Brain pericyte (primary cell): ENCODE data around the gene ROR2.
"Not testable (repeated sequence)": the region's sequence is repeated elsewhere in the genome, so short reads cannot be mapped to it uniquely, and the experiment has no call there.

ENCODE experiments used
- DNase-seq: peaks from one replicate; pipeline ENCODE4 v3.0.0-alpha.2; 2012; ENCODE audit warnings: low read depth, low spot score

Gene ROR2

DNA sequence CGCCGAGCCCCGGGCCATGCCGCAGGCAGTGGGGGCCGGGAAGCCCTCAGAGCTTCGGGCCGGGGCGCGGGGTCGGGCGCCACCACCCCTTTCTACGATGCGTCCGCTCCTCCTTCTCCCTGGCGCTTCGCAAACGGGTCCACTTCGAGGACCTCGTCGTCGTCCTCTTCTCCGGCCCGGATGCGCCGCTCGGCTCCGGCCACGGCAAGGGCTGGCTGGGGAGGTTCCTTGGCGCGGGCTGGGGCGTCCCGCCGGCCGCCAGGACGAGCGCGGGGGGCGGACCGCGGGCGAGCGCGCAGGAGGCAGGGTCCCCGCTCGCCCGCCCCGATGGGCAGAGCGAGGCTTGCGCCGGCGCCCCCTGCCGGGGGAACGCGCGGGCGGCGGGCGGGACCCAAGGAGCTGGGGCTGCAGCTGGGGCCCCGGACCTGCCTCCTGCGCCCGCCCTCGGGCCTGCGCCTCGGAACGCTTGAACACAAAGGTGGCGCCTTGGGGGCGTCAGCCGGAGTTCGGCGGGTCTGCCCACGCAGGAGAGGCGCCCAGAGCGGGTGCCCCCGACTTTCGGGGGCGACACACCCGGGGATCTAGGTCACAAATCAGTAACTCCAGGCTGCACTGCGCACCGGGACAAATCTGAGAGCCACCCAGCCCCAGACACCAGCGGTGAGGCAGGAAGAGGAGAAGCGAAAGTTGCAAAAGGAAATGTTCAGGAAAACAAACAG is at the start of gene ROR2:
TSS of gene ROR2 (minus strand) at position 283 of the 719 bp plus-strand sequence.
- no peak for DNase-seq

DNA sequence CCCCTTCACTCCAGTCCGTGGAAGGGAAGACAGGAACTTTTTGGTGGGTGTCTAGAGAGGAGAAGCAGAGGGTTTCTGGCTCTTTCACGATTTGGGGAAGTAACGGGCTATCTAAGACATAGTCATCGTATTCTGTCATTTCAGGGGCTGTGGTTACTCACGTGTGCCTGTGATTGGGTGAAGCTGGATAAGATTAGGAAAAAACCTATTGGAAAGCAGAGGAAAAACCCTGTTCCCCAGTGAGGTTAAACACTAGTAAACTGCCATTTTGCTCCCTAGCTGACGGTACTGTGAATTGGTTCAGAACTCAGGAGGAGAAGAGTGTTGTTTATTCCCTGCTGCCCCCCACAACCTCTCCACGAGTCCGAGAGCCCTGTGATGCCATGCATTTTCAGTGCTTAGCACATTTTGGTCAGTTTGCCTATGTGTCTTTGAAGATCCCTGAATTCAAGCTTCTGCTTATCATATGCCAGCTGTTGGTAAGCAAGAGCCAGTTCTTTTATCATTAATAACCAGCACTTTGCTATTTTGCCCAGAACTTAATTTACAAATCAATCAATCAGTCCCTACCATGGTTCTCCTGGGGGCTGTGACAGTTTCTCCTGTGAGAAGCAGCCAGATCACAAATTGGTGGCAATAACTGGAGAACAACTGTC is 45.1 kb upstream of the ROR2 start:
- no peak for DNase-seq

DNA sequence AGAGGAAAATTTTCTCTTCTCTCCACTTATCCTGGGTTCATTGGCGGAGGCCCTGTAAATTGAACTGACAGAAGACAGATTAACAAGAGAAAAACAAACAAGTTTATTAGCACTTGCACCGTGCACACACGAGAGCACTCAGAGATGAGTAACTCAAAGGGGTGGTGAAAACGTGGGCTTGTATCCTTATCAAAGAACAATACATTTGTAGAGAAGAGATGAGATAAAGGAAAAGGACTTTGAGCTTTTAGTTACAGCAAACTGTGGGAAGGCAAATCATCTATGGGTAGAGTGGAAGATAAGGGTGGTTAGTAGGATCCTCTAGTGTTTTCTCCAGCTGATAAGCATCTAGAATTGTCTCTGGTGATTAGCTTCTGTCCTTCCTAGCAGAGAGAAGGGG is 44.4 kb upstream of the ROR2 start:
- no peak for DNase-seq

DNA sequence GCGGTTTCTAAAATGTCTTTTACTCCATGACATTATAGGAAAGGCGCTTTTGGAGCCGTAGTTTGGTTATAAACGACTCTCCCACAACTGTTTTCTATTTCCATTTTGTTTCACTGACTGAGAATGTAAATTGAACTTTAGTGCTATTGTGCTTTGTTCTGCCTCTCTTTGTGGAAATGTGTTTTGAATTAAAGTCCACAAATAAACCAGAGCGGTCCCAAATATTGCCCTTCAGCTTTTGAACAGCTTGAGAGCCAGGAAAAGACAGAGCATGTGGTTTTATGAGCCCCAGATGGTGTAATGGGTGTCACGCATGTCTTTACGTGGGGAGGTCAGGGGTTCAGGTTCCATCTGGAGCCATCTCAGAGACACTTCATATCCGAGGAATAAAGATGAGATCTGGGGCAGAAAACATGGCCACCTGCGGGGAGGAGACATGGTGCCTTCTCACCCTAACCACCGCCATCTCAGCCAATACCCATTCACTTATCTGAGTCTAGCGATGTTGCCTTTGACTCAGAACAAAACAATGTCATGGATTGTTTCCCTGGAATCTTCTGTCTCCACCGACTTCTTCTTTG is 42.5 kb upstream of the ROR2 start:
- DNase-seq: peak; percentile 85

DNA sequence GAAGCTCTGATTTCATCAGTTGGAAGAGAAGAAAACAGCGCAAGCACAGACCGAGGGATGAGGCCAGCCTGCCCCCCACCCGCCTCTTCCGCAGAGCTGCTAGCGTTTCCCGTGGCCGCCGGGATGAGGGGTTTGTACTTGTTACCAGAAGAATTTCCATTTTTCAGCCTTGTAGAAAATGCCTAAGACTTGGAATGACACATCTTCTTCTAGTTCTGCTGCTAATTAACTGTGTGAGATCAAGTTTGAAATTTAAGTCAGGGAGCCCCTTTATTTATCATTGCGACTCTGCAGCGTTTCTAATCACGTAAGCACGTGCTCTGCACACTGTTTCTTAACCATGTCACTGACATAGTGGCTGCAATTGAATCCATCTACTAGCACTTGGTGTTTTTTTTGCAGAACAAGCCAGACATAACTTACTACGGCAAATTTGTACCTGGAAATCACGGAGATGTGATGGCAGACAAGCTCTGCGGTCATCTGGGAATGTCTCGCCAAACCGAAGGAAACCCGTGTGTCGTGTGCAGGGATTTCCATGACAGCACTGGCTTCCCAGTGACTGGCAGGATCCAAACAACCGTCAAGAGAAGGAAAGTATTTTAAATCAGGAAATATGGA is 41.8 kb upstream of the ROR2 start:
- DNase-seq: no peak

DNA sequence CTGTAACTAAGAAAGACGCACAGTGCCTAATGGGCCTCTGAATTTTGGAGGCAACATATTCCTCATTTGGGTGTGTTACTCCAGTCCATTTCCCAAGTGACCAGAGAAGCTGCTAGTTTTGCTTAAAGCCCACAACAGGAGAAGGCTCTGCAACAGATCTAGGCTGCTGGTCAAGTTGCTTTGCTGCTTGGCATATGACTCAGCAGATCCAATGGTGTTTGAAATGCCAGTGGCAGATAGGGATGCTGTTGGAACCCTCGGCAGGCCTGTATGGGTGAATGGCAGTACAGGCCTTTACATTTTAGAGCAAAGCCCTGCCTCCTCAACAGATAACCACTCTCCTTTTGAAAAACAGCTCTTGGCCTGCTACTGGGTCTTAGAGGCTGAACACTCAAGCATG is 36.2 kb upstream of the ROR2 start:
- DNase-seq: no peak

DNA sequence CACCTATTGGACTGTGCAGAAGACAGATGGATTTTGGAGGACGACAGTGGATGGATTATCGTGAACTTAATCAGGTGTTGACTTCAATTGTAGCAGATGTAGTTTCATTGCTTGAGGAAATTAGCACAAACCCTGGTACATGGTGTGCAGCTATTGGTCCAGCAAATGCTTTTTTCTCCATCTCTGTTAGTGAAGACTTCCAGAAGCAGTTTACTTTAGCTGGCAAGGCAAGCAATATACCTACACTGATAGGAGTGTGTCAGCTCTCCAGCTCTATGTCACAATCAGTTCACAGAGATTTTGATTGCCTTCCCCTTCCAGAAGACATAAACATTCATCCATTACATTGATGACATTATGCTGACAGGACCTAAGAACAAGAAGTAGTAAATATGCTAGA is 35.7 kb upstream of the ROR2 start:
- no peak for DNase-seq

DNA sequence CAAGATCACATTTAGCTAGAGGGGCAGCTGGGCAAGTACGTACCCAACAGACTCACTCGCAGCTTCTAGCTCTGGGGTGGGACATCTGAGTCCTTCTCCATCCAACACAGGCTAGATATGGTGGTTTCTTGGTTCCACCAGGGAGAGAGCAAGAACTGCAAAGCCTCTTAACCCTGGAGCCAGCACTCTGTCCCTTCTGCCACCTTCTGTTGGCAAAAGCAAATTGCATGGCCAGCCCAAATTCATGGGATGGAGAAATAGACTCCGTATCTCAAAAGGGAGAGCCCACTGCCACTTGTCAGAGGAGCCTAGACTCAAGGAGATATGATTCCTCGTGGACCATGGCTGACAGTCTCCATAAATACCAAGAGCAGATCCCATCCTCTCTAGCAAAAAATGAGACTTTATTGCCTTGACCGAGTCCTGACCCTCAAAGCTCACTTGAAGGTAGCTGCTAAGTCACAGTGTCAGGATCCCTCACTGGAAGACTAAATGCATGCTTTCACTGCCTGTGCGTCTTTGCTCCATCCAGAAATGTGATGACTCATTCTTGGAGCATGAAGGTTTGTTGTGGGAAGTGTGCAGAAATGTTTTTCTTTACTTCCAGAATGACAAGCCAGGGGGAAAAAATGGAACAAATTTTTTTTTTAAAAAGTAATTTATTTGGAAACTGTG is 28.8 kb upstream of the ROR2 start:
- DNase-seq: peak; percentile 20

DNA sequence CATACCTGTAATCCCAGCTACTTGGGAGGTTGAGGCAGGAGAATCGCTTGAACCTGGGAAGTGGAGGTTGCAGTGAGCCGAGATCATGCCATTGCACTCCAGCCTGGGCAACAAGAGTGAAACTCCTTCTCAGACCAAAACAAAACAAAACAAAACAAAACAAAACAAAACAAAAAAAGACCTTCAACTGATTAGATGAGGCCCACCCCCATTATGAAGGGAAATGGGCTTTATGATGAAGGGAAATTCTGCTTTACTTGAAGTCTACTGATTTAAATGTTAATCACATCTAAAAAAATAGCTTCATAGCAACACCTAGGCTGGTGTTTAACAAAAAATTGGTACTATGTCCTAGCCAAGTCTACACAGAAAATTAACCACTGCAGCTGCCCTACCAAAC is 25.2 kb upstream of the ROR2 start:
- not testable (repeated sequence) for DNase-seq

DNA sequence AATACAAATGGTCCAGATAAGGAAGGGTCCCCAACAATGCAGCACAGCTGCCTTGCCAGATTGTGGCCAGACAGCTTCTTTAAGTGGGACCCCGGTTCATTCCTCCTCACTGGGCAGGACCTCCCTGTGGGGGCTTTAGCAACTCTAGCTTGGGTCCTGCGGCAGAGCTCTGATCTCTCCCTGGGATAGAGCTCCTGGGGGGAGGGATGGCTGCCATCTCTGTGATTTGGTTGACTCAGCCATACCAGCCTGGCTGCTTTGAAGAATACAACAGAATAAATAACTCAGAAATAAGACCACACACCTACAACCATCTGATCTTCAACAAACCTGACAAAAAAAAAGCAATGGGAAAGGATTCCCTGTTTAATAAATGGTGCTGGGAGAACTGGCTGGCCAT is 22.7 kb upstream of the ROR2 start:
- no peak for DNase-seq

DNA sequence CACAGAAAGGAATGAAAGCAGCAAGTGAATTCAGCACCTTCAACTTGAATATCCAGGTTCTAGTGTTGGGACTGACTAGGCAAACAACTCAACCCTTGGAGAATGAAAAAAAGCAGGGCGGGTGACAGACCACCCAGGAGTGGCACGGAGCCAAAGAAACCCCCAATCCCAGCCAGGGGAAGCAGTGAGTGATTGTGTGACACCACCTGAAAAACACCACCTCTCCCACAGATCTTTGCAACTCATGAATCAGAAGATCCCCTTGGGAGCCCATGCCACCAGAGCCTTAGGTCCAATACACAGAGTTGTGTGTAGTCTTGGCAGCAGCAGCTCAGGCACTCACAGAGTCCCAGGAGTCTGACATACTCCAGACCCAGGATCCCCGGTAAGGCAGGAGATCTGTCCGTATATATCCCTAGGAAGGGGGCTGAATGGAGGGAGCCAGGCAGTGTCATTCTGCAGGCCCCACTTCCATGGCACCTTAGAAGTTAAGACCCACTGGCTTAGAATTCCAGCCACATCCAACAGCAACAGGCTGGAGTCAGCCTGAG is 22.1 kb upstream of the ROR2 start:
- no peak for DNase-seq

DNA sequence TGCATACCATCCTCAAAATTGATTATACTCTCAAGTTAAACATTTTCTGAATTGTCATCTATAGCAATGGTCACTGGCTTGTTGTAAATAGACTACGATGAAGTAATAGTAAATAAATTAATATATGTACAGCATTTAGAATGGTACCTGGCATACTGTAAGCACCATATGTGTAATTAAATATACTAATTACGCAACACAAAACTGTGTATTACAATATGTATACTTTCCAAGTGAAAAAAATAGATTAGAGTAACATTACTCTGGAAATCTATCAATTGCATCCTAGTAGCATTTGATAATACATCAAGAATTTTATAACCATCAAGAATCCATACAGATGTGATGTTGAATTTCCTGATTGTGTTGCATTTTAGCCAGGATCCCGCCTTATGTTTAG is 17.2 kb upstream of the ROR2 start:
- DNase-seq: no peak

DNA sequence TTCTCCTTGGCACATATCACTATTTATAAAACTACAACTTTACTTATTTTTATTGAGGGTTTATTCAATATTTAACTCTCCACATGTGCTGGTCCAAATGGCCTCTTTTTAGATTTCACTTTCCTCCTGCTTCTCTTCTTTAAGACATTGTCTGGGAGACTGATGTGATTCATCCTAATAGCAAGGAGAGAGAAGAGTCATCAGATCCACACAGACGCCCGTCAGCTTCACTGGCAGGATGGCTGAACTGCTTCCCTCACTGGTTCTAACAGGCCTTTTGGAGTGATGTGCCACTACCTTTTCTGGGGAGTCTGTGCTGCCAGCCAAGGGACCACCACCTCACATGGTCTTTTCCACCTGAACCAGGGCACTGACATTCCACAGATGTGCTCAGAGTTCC is 16.5 kb upstream of the ROR2 start:
- DNase-seq: no peak

DNA sequence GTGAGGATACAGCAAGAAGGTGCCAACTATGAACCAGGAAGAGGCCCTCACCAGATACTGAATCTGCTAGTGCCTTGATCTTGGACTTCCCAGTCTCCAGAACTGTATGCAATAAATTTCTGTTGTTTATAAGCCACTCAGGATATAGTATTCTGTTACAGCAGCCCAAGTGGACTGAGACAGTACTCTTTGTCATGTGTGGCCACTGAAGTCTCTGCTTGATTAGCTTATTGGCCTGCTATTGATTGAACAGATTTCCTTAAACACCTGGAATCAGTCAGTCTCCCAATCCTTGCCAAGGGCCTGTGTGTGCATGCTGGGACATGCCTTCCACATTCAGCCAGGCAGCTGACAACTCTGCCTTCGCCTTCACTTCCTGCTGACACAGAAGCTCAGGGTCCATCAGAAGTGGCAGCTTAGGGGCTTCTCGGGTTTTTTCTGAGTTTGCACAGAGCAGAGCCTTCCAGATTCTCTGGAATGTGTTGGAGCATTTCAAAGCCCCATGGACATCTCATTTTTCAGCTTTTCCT is 13.7 kb upstream of the ROR2 start:
- DNase-seq: no peak

DNA sequence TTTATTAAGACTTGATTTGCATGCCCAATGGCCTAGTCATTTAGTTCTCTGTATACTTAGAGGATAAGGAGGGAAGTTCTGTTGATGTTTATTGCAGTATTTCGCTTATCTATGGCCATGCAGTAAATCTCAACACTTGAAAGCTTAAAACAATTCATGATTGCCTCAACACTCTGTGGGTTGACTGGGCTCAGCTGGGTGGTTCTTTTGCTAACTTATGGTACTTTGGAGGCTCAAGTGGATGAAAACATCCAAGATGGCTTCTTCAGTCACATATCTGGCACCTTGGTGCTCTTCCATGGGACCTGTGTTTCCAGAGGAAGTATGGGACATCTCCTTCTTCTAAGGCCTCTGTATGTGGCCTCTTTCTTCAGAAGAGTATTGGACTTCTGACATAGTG is 10.3 kb upstream of the ROR2 start:
- no peak for DNase-seq

DNA sequence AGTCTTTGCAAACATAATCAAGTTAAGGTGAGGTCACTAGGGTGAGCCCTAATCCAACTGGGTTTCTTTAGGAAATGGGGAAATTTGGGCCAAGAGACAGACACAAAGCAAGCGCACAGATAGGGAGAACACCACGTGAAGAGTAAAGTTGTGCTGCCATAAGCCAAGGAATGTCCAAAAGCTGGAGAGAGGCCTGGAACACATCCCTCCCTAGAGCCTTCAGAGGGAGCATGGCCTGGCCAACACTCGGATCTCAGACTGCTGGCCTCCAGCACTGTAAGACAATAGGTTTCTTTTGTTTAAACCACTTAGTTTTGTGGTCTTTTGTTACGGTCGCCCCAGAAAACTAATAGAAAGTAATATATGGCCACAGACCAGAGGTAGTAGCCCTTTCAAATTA is 8.1 kb upstream of the ROR2 start:
- no peak for DNase-seq

DNA sequence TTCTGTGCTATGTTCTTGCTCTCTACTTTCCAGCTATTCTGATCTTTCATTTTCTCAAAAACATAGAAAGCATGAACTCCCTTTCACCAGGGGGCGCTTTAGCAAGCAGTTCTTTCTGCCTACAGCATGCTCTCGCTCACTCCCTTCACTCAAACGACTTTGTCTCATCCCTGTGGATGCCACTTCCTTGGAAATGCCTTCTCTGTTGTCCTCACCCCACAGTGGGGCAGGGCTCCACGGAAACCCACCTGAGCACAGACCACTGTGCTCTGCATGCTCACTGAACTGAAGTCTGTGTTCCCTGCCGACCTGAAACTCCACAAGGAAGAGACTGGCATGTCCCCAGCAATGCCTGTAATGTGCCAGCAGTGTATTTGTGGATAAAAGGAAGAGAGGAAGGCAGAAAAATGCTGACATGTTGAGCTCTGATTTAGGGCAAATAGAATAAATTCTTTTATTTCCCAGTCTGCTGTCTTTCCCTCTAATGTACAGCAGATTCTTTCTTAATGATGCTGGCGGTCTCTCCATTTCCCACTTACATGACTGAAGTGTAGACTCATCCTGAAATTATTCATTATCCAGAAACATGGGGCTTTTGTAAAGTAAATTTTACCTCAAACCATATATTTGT is 4.9 kb upstream of the ROR2 start:
- DNase-seq: peak; percentile 30

DNA sequence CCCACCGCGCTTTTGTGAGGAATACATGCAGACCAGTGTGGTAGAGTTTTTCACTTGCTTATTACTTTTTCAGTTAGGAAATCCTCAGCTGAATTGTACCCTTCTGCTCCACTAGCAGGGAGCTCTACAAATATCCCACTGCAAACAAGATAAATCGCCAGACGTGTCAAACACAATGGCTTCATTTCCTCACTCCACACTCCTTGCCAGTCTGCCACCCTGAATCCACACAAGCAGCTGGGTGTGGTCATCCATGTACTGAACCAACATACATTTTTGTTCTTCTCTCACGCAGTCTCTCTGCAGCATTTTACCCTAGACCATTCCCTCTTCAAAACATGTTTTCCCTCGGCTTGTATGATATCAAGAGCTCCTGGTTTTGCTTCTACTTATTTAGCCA is 3.7 kb upstream of the ROR2 start:
- DNase-seq: no peak

DNA sequence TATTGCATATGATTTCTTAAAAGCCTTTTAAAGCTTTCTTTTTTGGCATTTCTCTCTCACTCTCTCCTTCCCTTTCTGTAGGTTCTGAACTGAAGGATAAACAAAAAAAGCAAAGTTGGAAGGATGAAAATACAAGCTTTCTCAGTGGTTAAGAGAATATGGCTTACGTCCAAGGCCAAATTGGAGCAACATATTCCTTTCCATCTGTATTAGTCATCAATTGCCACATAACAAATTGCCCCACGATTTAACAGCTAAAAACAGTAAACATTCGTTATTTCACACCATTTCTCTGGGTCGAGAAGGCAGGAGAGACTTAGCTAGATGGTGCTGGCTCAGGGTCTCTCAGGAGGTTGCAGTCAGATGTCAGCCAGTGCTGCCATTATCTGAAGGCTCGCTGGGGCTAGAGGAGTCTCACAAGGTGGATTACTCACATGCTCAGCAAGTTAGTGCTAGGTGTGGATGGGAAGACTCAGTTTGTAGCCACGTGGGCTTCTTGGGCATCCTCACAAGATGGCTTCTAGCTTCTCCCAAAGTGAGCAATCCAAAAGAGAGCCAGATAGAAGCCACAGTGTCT is 2.0 kb upstream of the ROR2 start:
- no peak for DNase-seq

DNA sequence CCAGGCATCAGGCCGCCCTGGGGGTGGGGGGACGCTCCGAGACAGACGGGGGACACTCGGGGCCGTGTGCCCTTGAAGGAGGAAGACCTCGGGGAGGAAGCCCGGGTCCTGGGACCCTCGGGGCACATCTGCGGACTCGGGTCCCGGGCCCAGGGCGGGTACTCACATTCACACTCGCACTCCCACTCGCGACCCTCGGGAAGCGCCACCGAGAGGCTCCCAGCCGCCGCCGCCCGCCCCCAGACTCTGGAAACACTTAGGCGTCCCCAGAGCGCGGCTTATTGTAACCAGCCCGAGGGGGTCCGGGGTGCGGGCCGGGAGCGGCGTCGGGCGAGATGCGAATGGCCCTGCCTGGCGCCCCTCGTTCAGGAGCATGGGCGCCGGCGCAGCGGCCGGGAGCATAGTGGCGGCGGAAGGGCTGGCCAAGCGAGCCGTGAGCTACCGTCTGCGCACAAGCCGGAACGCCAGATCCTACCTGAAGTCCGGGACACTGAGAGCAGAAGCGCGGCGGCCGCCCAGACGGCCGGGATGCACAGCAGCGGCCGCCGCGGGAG is 559 bp downstream of the ROR2 start:
- no peak for DNase-seq
